Measurements from ENCODE around the gene PIF1.
A peak's percentile ranks its signal among the peaks of the same experiment; 100 is the strongest.

The PIF1 gene, protein sequence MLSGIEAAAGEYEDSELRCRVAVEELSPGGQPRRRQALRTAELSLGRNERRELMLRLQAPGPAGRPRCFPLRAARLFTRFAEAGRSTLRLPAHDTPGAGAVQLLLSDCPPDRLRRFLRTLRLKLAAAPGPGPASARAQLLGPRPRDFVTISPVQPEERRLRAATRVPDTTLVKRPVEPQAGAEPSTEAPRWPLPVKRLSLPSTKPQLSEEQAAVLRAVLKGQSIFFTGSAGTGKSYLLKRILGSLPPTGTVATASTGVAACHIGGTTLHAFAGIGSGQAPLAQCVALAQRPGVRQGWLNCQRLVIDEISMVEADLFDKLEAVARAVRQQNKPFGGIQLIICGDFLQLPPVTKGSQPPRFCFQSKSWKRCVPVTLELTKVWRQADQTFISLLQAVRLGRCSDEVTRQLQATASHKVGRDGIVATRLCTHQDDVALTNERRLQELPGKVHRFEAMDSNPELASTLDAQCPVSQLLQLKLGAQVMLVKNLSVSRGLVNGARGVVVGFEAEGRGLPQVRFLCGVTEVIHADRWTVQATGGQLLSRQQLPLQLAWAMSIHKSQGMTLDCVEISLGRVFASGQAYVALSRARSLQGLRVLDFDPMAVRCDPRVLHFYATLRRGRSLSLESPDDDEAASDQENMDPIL

DNA sequence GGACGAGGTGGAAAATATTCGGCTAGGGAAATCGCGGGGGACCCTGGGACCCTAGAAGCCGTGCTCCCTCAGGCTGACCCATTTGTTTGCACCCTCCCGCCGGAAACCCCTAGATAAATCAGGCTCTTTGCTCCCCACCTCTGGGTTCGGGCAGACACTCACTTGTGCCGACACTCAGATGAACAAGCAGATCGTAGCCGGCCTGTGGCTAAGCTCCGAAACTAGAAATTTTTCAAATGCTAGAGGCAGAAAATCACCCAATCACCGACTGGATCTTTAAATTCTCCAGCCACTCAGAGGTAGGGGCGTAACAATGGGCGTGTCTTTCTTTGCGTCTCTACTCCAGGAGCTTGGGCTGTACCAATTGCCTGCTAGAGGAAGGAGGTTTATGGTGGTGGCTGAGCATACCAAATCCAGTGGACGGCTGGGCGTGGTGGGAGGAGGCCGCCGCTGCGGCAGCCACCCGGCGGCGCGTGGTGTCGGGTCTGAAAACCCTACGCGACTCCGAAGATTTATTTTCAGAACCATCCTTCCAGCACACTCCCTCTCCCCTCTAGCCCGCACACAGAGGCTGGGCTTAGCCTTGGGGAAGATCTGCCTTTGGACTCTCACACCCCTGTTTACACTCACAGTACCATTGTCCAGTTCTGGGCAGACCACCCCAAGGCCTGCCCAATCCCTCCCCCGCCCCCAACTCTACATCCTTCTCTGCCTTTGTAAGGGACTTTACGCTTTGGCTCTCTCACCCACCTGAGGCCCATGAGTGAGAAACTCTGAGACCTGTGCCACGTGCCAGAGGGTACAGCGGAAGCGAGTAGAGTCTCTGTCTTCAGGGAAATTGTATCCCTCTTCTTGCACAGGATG is at the start of gene PIF1:
Gene PIF1 (minus strand): TSS at position 217 of the 864 bp plus-strand sequence. CDS start 1,312 bp downstream, outside the sequence.
- peak; percentile 77 to 83 for DNase-seq (ENCODE audit: low read depth in 2 of 2)

- no peak for DNase-seq (ENCODE audit: low read depth in 2 of 2)
These were observed 44.9 kb upstream of the PIF1 start for GRCh38 chr15:64870353-64870752.

DNA sequence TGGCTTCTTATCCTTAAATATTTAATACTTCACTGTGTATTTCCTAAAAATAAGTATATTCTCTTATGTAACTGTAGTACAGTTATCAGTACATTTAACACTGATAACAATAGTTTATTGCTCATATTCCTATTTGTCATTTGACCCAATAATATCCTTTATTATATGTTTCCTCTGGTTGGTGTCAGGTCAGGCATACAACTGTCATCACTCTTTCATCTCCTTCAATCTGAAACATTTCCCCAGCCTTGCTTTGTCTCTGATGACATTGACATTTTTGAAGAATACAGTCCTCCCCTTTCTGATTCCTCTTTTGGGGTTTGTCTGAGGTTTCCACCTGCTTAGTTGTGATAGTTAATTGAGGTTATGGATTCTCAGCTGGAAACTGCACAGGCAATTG is 44.1 kb upstream of the PIF1 start:
- no peak for DNase-seq (ENCODE audit: low read depth in 2 of 2)

- no peak for DNase-seq (ENCODE audit: low read depth in 2 of 2)
These were observed 40.6 kb upstream of the PIF1 start for GRCh38 chr15:64865998-64866520.

- no peak for DNase-seq (ENCODE audit: low read depth in 2 of 2)
These were observed 39.9 kb upstream of the PIF1 start for GRCh38 chr15:64865126-64865997.

- no peak for DNase-seq (ENCODE audit: low read depth in 2 of 2)
These were observed 38.6 kb upstream of the PIF1 start for GRCh38 chr15:64864068-64864467.

- no peak for DNase-seq (ENCODE audit: low read depth in 2 of 2)
These were observed 37.0 kb upstream of the PIF1 start for GRCh38 chr15:64862408-64862807.

GRCh38 chr15:64861960-64862359 is 36.5 kb upstream of the PIF1 start:
- no peak for DNase-seq (ENCODE audit: low read depth in 2 of 2)

DNA sequence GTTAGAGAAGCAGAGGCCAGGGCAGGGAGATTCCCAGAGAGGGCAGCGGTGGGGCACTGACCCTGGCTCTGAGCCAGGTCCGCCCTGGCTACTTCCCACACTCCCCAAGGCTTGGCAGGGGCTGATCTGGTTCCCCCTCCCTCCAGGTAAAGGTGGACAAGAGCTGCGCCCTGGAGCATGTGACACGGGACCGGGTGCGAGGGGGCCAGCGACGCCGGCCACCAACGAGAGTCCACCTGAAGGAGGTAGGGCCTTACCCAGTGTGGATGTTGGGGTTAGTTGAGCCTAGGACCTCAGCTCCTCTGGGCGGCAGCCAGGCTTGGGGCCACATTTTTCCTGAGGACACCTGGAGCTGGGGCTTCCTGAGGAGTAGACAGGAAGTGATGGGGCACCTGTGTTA is 35.9 kb upstream of the PIF1 start:
- no peak for DNase-seq (ENCODE audit: low read depth in 2 of 2)

DNA sequence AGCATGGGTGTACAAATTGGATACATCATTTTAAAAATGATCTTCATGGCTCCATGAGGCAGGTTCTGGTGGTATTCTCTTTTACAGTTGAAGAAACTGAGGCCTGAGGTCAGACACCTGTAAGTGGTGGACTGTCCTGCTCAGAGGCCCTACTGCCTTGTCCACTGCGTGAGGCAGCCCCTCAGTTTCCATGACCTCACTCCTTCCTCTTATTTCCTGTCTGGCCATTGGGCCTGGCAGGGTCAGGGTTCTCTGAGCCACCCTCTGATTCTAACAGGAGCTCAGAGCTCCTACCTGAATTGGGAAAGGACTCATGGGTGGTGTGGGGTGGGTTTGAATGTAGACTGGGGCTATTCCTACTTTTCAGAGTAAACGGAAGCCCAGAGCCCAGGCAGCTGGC is 33.8 kb upstream of the PIF1 start:
- no peak for DNase-seq (ENCODE audit: low read depth in 2 of 2)

DNA sequence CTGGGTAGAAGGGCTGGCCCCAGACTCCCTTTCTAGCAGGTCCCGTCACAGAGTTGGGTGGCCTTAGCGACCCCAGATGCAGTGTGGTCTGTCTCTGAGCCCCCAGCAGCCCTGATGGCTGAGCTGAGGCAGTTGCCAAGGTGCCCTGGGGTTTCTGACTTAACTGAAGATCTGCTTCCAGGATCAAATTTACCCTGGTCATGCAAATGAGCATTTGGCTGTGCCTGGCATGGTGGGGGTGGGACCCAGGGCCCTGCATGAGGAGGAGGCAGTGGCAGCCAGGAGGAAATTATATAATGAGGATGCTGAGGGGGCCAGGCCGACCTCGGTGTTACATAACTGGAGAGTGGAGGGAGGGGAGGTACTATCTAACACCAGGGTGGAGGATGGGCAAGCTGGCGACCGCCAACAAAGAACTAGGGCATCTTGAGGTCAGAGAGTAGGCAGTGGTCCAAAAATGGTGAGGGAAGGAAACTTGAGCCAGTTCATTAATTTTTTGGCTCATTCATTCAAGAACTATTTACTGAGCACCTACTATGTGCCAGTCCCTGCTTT is 32.7 kb upstream of the PIF1 start:
- DNase-seq (ENCODE audit: low read depth in 2 of 2): no peak

GRCh38 chr15:64857421-64857820 is 32.0 kb upstream of the PIF1 start:
- no peak for DNase-seq (ENCODE audit: low read depth in 2 of 2)

DNA sequence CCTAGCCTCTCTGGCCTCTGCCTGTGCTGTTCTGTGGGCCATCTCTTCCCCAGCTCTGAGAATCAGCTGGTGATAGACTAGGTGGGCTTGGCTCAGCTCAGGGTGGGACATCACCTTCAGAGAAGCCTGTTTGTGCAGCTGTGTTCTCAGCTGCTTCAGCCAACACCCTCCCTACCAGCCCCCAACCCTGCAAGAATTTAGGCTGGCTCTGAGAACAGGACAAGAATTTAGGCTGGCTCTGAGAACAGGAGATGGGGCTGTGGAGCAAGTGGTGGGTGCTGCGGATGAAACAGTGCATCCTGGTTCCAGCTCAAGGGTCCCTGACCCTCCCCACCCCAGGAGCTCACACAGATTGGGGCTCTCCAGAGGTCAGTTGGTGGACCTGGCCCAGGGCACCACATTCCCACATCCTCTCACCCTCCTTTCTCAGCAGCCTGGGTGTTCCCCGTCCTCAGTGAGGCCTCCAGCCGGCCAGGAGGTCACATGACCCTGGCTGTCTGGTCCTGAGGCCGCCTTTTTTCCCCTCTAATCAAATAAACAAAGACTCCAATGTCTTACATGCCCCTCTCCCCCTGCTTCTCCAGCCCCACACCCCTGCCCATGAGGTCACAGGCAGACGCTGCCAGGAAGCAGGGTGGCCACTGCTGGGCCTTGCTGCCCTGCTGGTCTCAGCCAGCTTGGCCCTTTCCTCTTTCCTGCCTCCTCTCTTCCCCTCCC is 31.1 kb upstream of the PIF1 start:
- no peak for DNase-seq (ENCODE audit: low read depth in 2 of 2)

- DNase-seq (ENCODE audit: low read depth in 2 of 2): no peak
These were observed 29.9 kb upstream of the PIF1 start for GRCh38 chr15:64855205-64855975.

- no peak for DNase-seq (ENCODE audit: low read depth in 2 of 2)
These were observed 29.1 kb upstream of the PIF1 start for GRCh38 chr15:64854526-64854925.

DNA sequence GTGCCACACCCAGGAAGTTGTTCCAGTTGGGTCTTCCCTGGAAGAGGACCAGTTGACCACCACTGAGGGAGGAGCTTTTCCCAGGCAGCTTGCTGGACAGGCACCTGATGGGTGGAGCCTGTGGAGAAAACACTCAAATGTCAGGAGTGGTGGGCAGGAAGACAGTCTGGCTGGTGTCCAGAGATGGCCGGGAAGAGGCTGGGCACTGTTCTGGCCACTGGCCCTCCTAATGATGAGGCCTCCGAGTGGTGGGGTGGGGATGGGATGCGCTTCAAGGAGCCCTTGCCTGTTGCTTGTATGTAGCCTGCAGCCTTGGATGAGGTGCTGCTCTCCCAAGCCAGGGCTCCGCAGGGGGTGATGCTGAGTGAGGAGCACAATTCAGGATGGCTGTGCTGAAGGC is 28.6 kb upstream of the PIF1 start:
- DNase-seq (ENCODE audit: low read depth in 2 of 2): no peak

DNA sequence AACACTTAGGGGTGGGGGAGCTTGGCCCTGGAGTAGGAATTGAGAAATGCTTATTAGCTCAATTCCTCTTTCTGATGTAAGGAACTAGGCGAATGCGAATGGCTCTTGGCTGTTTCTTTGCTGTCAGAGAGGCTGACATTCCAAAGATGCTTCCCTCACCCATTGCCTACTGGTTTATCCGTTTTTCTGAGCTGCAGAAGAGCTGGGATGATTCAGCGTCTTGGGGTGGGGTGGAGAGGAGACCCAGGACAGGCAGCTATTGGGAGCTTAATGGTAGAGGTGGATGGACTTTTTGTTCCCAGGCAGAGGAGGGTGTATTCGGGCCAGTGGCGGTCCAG is 26.0 kb upstream of the PIF1 start:
- DNase-seq (ENCODE audit: low read depth in 2 of 2): no peak

GRCh38 chr15:64850778-64851502 is 25.5 kb upstream of the PIF1 start:
- no peak for DNase-seq (ENCODE audit: low read depth in 2 of 2)

All from activated CD8-positive, alpha-beta memory T cell treated with anti-CD3 and anti-CD28 coated beads for 4 hours (primary cell).